ENCODE results near the gene SFTPD.
A peak's percentile ranks its signal among the peaks of the same experiment; 100 is the strongest.

The SFTPD gene

GRCh38 chr10:79944428-79945395 is 4.2 kb downstream of the SFTPD start:
- no peak for DNase-seq (ENCODE audit: low read depth in 2 of 2)

GRCh38 chr10:79943871-79944270 is 5.0 kb downstream of the SFTPD start:
- DNase-seq (ENCODE audit: low read depth in 2 of 2): no peak

- DNase-seq (ENCODE audit: low read depth in 2 of 2): no peak
Measured at GRCh38 chr10:79942261-79943185, 6.4 kb downstream of the SFTPD start.

- no peak for DNase-seq (ENCODE audit: low read depth in 2 of 2)
Measured at GRCh38 chr10:79941585-79942210, 7.2 kb downstream of the SFTPD start.

GRCh38 chr10:79941146-79941545 is 7.8 kb downstream of the SFTPD start:
- no peak for DNase-seq (ENCODE audit: low read depth in 2 of 2)

- no peak for DNase-seq (ENCODE audit: low read depth in 2 of 2)
Measured at GRCh38 chr10:79940431-79940830, 8.5 kb downstream of the SFTPD start.

GRCh38 chr10:79939969-79940368 is 8.9 kb downstream of the SFTPD start:
- no peak for DNase-seq (ENCODE audit: low read depth in 2 of 2)

- no peak for DNase-seq (ENCODE audit: low read depth in 2 of 2)
Measured at GRCh38 chr10:79938728-79939406, 10.0 kb downstream of the SFTPD start.

- no peak for DNase-seq (ENCODE audit: low read depth in 2 of 2)
Measured at GRCh38 chr10:79937701-79938151, 11.2 kb downstream of the SFTPD start.

- DNase-seq (ENCODE audit: low read depth in 2 of 2): no peak
Measured at GRCh38 chr10:79936625-79937615, 12.0 kb downstream of the SFTPD start.

- DNase-seq (ENCODE audit: low read depth in 2 of 2): no peak
Measured at GRCh38 chr10:79933961-79934360, 14.9 kb downstream of the SFTPD start.

GRCh38 chr10:79932841-79933379 is 16.0 kb downstream of the SFTPD start:
- no peak for DNase-seq (ENCODE audit: low read depth in 2 of 2)

- no peak for DNase-seq (ENCODE audit: low read depth in 2 of 2)
Measured at GRCh38 chr10:79932307-79932706, 16.6 kb downstream of the SFTPD start.

GRCh38 chr10:79930751-79931150 is 18.2 kb downstream of the SFTPD start:
- DNase-seq (ENCODE audit: low read depth in 2 of 2): no peak

GRCh38 chr10:79930267-79930666 is 18.6 kb downstream of the SFTPD start:
- no peak for DNase-seq (ENCODE audit: low read depth in 2 of 2)

GRCh38 chr10:79929409-79929904 is 19.4 kb downstream of the SFTPD start:
- DNase-seq (ENCODE audit: low read depth in 2 of 2): peak; percentile 25 to 56

- no peak for DNase-seq (ENCODE audit: low read depth in 2 of 2)
Measured at GRCh38 chr10:79928028-79928583, 20.8 kb downstream of the SFTPD start.

GRCh38 chr10:79927111-79927828 is 21.6 kb downstream of the SFTPD start:
- no peak for DNase-seq (ENCODE audit: low read depth in 2 of 2)

- DNase-seq (ENCODE audit: low read depth in 2 of 2): no peak
Measured at GRCh38 chr10:79926037-79926436, 22.9 kb downstream of the SFTPD start.
